GM21529 (cell line): ENCODE data around the gene ITIH4.

ENCODE experiments used
- ATAC-seq: cut with Tn5 transposase; IDR thresholded peaks from one replicate; pipeline ENCODE4 v1.9.1; 2021; ENCODE audit not compliant: unreplicated experiment

Gene ITIH4

GRCh38 chr3:52773361-52774065 is 57.0 kb downstream of the ITIH4 start:
- no peak for ATAC-seq

GRCh38 chr3:52771702-52772101 is 58.8 kb downstream of the ITIH4 start:
- no peak for ATAC-seq

- ATAC-seq, result peak; percentile 16
Measured at GRCh38 chr3:52771334-52771681, 59.2 kb downstream of the ITIH4 start.

DNA sequence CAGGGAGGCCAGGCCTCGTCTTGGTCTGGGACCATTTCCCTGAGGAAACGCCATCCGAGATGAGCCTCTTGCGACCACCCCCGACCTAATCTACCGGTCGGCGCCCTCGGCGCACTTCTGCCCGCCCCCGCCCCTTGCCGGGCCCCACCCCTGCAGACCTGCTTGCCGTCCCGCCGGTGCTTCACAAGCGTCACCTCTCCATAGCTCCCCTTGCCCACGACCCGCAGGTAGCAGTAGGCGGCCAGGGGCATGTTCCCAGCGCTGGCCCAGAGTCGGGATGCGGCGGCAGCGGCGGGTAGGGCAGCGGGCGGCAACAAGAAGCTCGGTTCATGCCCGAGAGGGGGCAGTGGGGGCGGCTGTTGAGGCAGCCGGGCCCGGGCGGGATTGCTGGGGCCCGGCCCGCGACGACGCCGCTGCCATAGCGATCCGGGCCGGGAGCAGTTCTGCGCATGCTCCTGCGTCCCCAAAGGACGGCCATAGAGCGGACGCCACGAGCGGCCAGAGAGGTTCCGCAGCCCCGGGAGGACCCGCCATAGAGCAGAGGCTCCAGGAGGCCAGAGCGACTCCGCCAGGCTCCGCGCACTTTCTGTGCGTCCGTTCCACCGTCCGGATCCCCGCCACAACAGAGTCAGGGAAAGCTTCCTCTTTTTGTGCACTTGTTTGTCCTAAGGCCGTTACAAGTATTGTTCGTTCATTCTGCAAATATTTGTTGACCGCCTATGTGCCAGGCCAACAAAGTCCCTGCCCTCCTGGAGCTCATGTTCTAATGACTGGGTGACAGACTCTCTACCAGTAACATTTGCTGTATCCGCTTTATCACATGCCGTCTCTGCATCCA is 59.8 kb downstream of the ITIH4 start, which contains the start of gene NEK4:
TSS of gene NEK4 (minus strand) at position 445 of the 838 bp plus-strand sequence. CDS start at position 251, 194 bp downstream.
- peak; percentile 95 for ATAC-seq

- no peak for ATAC-seq
Measured at GRCh38 chr3:52769786-52770455, 60.6 kb downstream of the ITIH4 start.

DNA sequence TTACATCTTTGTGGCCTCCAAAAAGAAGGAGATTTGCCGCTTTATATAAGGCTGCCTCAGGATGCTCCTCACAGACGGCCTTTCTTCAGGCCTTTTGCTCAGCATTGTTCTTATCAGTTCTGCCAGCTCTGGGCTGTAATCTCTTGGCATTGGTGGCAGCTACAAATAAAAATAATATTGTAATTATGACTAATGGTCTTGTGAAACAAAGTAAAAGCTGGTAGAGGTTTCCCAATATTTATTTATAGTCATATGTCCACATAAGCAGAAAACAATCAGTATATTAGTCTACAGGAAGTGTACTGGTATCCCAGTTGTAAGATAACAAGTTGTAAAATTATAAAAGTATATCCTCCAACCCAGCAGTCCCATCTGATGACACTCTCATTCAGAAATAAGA is 67.0 kb downstream of the ITIH4 start:
- ATAC-seq, result no peak
